K562 (cell line): ENCODE results near the gene NFKBIA. TPM values are rescaled to one million over a fixed set of nuclear protein-coding genes. Genes with fewer than 3 reads are reported as not detected.

ENCODE experiments used
- ATAC-seq: fragments of 200-7000 bp; cut with Tn5 transposase; 3 replicates; pipeline ENCODE4 v1.9.1; 2020; ENCODE audit warnings: moderate library complexity
- BruUV-seq: library from RNA; stranded (reverse); fragments of 400-500 nt; replicated peaks from 2 replicates; lab custom pipeline; 2021; lab: Mats Ljungman, UMichigan
- CTCF ChIA-PET: fragments of 300-600 bp; formaldehyde crosslinking; extraction: SDS; loops from one replicate; lab custom pipeline; 2021; ENCODE audit warnings: low intra/inter-chr PET ratio; lab: Yijun Ruan, JAX
- POLR2A ChIA-PET: fragments of 300-600, 350-650 bp; sonication (Branson Sonifier 250); formaldehyde crosslinking; extraction: SDS; loops from one replicate; lab custom pipeline; 2021; ENCODE audit warnings: antibody characterized with exemption, inconsistent platforms; lab: Yijun Ruan, JAX
- DNase-seq, 4 experiments: peaks; one replicate each; pipeline versions ENCODE4 v3.0.0 to v3.0.0-alpha.2; 2011 to 2018; ENCODE audit warnings: low spot score in 3 of 4, mixed read lengths in 3 of 4; ENCODE audit errors: extremely low read depth in 1 of 4
- FAIRE-seq: peaks from 2 replicates; lab custom pipeline; 2011; peaks lifted over from hg19 to GRCh38; lab: Jason Lieb, UNC
- H2AFZ ChIP-seq: 2 replicates; pipeline ENCODE4 v1.6.0; 2011; ENCODE audit warnings: low read depth, low read length, control low read depth, inconsistent platforms
- H3K27ac ChIP-seq: fragments of 200-600 bp; 3 replicates; pipeline ENCODE4 v1.8.0; 2011; ENCODE audit warnings: low read depth, mild to moderate bottlenecking, control low read depth, inconsistent platforms, low read length, moderate library complexity, mixed read lengths; ENCODE audit errors: extremely low read depth
- H3K27me3 ChIP-seq, 2 experiments: fragments of 300-600 bp in 1 of 2; 2 replicates in 1 of 2; 3 replicates in 1 of 2; pipeline versions ENCODE4 v1.6.0 to v1.8.0; 2011; ENCODE audit warnings: inconsistent platforms in 2 of 2, low read length in 2 of 2, mild to moderate bottlenecking in 1 of 2, mixed read lengths in 1 of 2, moderate library complexity in 1 of 2; ENCODE audit not compliant: control insufficient read depth in 2 of 2, insufficient read depth in 2 of 2
- H3K36me3 ChIP-seq: fragments of 300-600 bp; 3 replicates; pipeline ENCODE4 v1.8.0; 2011; ENCODE audit warnings: mild to moderate bottlenecking, low read length, inconsistent platforms; ENCODE audit not compliant: control insufficient read depth, insufficient read depth
- H3K4me1 ChIP-seq, 2 experiments: fragments of 200-600 bp in 1 of 2; replicated peaks in 1 of 2; 2 replicates in 1 of 2; 3 replicates in 1 of 2; pipeline versions ENCODE4 v1.5.1 to v1.8.0; 2011; ENCODE audit warnings: inconsistent platforms in 2 of 2, low read length in 2 of 2, mild to moderate bottlenecking in 1 of 2, mixed read lengths in 1 of 2, moderate library complexity in 1 of 2; ENCODE audit not compliant: control insufficient read depth in 2 of 2, insufficient read depth in 2 of 2
- H3K4me2 ChIP-seq: 2 replicates; pipeline ENCODE4 v1.6.1; 2011; ENCODE audit warnings: low read length, control low read depth, inconsistent platforms, mixed read lengths; ENCODE audit not compliant: insufficient read depth
- H3K4me3 ChIP-seq: fragments of 200-600 bp; sonication (generic), shearing (Covaris generic); 2 replicates; pipeline ENCODE4 v1.5.1; 2016; ENCODE audit warnings: control low read depth, inconsistent platforms
- H3K79me2 ChIP-seq: fragments of 200-600 bp; 3 replicates; pipeline ENCODE4 v1.8.0; 2011; ENCODE audit warnings: low read length, inconsistent platforms; ENCODE audit not compliant: control insufficient read depth, insufficient read depth
- H3K9ac ChIP-seq, 2 experiments: 2 replicates each; pipeline versions ENCODE4 v1.6.0 to v1.6.1; 2011; ENCODE audit warnings: low read depth in 2 of 2, low read length in 2 of 2, control low read depth in 1 of 2, inconsistent platforms in 1 of 2, mild to moderate bottlenecking in 1 of 2, mixed read lengths in 1 of 2; ENCODE audit not compliant: insufficient read depth in 1 of 2
- H3K9me1 ChIP-seq: one replicate; pipeline ENCODE4 v1.6.0; 2011; ENCODE audit warnings: inconsistent platforms, mild to moderate bottlenecking, low read length, moderate library complexity; ENCODE audit not compliant: control insufficient read depth, insufficient read depth
- H3K9me3 ChIP-seq: replicated peaks from 2 replicates; pipeline ENCODE4 v1.5.1; 2011; ENCODE audit warnings: low read depth, low read length, inconsistent platforms; ENCODE audit not compliant: control insufficient read depth, insufficient read depth
- H4K20me1 ChIP-seq: replicated peaks from 2 replicates; pipeline ENCODE4 v1.6.1; 2011; ENCODE audit warnings: low read length, inconsistent platforms, mixed read lengths; ENCODE audit not compliant: control insufficient read depth, insufficient read depth
- ATF1 ChIP-seq, 2 experiments: fragments of 450-650 bp in 1 of 2; IDR thresholded peaks; 2 replicates each; pipeline ENCODE4 v1.6.1; 2016; ENCODE audit warnings: missing compliant biosample characterization in 1 of 2, missing genetic modification characterization in 1 of 2
- CCAR2 ChIP-seq: fragments of 200-400 bp; formaldehyde crosslinking; IDR thresholded peaks from 2 replicates; pipeline ENCODE4 v1.6.1; 2017; ENCODE audit warnings: mild to moderate bottlenecking, low read depth, low read length
- PRPF4 ChIP-seq: fragments of 200-400 bp; formaldehyde crosslinking; IDR thresholded peaks from one replicate; pipeline ENCODE4 v1.6.1; 2017; ENCODE audit warnings: low read length, low read depth, mild to moderate bottlenecking; ENCODE audit not compliant: insufficient read depth, poor library complexity, severe bottlenecking
- TAL1 ChIP-seq: fragments of 450-650 bp; IDR thresholded peaks from 2 replicates; pipeline ENCODE4 v1.6.1; 2016; ENCODE audit warnings: mild to moderate bottlenecking
- WGBS: fragments of 100-300 bp; shearing (Covaris generic); methylation state at CpG from one replicate; pipeline ENCODE4 v1.1.6; 2016; ENCODE audit warnings: low coverage, mixed read lengths; ENCODE audit not compliant: insufficient coverage; ENCODE audit errors: missing lambda C conversion rate; 5-methylcytosine and 5-hydroxymethylcytosine counted together
- in situ Hi-C: fragments of 300-500 bp; cut with MboI; formaldehyde crosslinking; loops from 4 replicates; pipeline ENCODE4 v1.15.0; 2018; ENCODE audit warnings: inconsistent platforms, mixed read lengths
- intact Hi-C: fragments of 100-400 bp; cut with micrococcal nuclease; formaldehyde crosslinking; loops from 2 replicates; pipeline ENCODE4 v1.14.2; 2022
- polyA plus RNA-seq, 8 experiments: library from polyadenylated mRNA; depleted of rRNA in 4 of 8; stranded (reverse) in 5 of 8; unstranded in 3 of 8; fragments of >200 nt; fragmentation: Nextera tagmentation in 2 of 8; fragmentation: Illumina TruSeq in 1 of 8; extraction: Ambion mirVana in 2 of 8; extraction: Trizol in 1 of 8; gene quantifications; 2 replicates each; pipeline versions ENCODE4 v1.2.1 to v1.2.3, GENCODE V29; 2011 to 2014; ENCODE audit warnings: inconsistent platforms in 1 of 8, missing spikeins in 1 of 8
- total RNA-seq, 7 experiments: library from RNA; depleted of rRNA in 6 of 7; stranded (reverse); fragments of >200 nt in 6 of 7; fragmentation: Illumina TruSeq in 2 of 7; extraction: Trizol in 2 of 7; gene quantifications; 2 replicates each; pipeline versions ENCODE4 v1.2.1 to v1.2.3, GENCODE V29; 2011 to 2021; ENCODE audit warnings: low replicate concordance in 1 of 7
- TF ChIP-seq, protein P1 (sequence below): fragments of 450-650 bp; IDR thresholded peaks from 2 replicates; pipeline ENCODE4 v1.6.1; 2018; ENCODE audit warnings: mild to moderate bottlenecking, low read depth; ENCODE audit not compliant: partially characterized antibody
- TF ChIP-seq, protein P2 (sequence below): fragments of 200-800 bp; sonication (Bioruptor generic); IDR thresholded peaks from 2 replicates; pipeline ENCODE4 v1.6.1; 2017; ENCODE audit warnings: missing genetic modification characterization, missing compliant biosample characterization
- TF ChIP-seq, protein P3 (sequence below): sonication (generic); formaldehyde crosslinking; IDR thresholded peaks from 2 replicates; pipeline ENCODE4 v1.4.0; 2020; ENCODE audit warnings: mild to moderate bottlenecking, missing genetic modification reagents
- TF ChIP-seq, protein P4 (sequence below): sonication (generic); formaldehyde crosslinking; IDR thresholded peaks from 2 replicates; pipeline ENCODE4 v1.8.1; 2023; ENCODE audit warnings: mild to moderate bottlenecking, missing genetic modification reagents

The NFKBIA gene
- total and polyA plus RNA-seq, 9 of the 15 experiments (the other 6 are each of a cell fraction or from before 2014, with no cell fraction given) = 6.9 to 31.8 (median 18.2) TPM

DNA sequence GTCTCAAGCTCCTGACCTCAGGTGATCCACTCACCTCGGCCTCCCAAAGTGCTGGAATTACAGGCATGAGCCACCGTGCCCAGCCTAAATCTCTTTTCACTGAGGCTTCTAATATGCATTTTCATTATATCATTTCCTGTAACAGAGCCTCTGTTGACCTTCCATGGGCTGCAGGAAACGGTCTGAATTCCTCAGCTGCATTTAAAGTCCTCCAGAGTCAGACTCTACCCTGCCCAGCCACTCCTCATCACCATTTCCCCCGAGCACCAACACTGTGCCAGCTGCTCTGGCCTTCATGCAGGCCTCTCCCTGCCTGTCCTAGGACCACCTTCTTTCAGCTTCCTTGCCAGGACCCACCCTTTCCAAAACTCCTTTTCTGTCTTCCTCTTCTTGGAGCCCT lies 9.8 kb upstream of the NFKBIA start (continued):
- TF ChIP-seq, protein P1, sequence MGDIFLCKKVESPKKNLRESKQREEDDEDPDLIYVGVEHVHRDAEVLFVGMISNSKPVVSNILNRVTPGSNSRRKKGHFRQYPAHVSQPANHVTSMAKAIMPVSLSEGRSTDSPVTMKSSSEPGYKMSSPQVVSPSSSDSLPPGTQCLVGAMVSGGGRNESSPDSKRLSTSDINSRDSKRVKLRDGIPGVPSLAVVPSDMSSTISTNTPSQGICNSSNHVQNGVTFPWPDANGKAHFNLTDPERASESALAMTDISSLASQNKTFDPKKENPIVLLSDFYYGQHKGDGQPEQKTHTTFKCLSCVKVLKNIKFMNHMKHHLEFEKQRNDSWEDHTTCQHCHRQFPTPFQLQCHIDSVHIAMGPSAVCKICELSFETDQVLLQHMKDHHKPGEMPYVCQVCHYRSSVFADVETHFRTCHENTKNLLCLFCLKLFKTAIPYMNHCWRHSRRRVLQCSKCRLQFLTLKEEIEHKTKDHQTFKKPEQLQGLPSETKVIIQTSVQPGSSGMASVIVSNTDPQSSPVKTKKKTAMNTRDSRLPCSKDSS = no peak
- no peak for TF ChIP-seq TAL1
- no peak for TF ChIP-seq PRPF4

DNA sequence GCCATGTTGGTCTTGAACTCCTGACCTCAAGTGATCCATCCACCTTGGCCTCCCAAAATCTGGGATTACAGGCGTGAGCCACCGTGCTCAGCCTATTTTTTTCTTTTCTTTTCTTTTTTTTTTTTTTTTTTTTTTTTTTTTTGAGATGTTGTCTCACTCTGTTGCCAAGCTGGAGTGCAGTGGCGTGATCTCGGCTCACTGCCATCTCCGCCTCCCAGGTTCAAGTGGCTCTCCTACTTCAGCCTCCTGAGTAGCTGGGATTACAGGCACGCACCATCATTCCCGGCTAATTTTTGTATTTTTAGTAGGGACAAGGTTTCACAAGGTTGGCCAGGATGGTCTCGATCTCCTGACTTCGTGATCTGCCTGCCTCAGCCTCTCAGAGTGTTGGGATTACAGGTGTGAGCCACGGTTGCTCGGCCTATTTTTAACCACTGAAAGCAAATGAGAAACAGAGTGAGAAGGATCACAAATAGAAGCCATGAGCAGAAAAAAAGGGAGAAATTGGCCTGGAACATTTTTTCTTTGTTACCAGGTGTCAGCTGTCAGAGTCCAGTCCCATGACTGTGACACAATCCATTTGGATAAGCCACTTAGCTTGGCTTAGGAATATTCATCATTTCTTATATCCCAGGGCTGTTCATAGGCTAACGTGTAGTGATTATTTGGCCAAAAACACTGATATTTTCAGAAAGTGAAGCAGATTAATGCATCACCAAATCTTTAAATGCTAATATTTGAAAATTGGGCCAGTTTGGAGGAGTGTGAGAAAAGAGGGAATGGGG lies 7.9 kb upstream of the NFKBIA start:
- Histone ChIP-seq H3K36me3 (no peaks in the 10 kb centered on the region), H3K79me2 (no peaks in the 10 kb centered on the region), H3K4me3 (no peak overlapping the region), H3K27ac (no peak overlapping the region), H4K20me1 (no peaks in the 10 kb centered on the region), H3K4me2 (0 out of 2 replicates have a peak overlapping the region, but pooled peaks have one; percentile 36), H2AFZ (peak overlapping the region; percentile 82), H3K4me1 (no peaks in the 10 kb centered on the region; a peak in 2 of 5 replicates), H3K9ac (no peak overlapping the region), H3K27me3 (no peaks in the 10 kb centered on the region), H3K9me3 (no peaks in the 10 kb centered on the region), H3K9me1 (no peaks in the 10 kb centered on the region)
- no TSS peak for BruUV-seq
- ChIA-PET POLR2A (no interaction called here), CTCF (interaction anchor here (1.2 to 2.5 kb wide), 3 partner anchors 183 to 272 kb away, joined by 6 to 22 read pairs (median 12); no protein-coding TSS in a partner anchor)
- in situ Hi-C loops (loop anchor here (5.0 to 25.0 kb wide), 2 partner anchors 270 to 1075 kb away; no protein-coding TSS in a partner anchor), intact Hi-C loops (loop anchor here (2.0 to 10.0 kb wide), 4 partner anchors 274 to 1078 kb away; partner anchors contain the start of gene SRP54)
- ATAC-seq (no peak), FAIRE-seq (no peak), DNase-seq (no peak)
- 45% methylated on average over 7 of the region's 12 CpGs for WGBS
- TF ChIP-seq ATF1 (CRISPR knock-in tag; IDR thresholded peaks at IDR 0.05) (no peak), ATF1 (tag; IDR thresholded peaks at IDR 0.05) (no peak), CCAR2 (no peak)
- TF ChIP-seq, protein P2, sequence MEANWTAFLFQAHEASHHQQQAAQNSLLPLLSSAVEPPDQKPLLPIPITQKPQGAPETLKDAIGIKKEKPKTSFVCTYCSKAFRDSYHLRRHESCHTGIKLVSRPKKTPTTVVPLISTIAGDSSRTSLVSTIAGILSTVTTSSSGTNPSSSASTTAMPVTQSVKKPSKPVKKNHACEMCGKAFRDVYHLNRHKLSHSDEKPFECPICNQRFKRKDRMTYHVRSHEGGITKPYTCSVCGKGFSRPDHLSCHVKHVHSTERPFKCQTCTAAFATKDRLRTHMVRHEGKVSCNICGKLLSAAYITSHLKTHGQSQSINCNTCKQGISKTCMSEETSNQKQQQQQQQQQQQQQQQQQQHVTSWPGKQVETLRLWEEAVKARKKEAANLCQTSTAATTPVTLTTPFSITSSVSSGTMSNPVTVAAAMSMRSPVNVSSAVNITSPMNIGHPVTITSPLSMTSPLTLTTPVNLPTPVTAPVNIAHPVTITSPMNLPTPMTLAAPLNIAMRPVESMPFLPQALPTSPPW = no peak
- TF ChIP-seq, protein P3, sequence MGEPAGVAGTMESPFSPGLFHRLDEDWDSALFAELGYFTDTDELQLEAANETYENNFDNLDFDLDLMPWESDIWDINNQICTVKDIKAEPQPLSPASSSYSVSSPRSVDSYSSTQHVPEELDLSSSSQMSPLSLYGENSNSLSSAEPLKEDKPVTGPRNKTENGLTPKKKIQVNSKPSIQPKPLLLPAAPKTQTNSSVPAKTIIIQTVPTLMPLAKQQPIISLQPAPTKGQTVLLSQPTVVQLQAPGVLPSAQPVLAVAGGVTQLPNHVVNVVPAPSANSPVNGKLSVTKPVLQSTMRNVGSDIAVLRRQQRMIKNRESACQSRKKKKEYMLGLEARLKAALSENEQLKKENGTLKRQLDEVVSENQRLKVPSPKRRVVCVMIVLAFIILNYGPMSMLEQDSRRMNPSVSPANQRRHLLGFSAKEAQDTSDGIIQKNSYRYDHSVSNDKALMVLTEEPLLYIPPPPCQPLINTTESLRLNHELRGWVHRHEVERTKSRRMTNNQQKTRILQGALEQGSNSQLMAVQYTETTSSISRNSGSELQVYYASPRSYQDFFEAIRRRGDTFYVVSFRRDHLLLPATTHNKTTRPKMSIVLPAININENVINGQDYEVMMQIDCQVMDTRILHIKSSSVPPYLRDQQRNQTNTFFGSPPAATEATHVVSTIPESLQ = no peak
- TF ChIP-seq, protein P4, sequence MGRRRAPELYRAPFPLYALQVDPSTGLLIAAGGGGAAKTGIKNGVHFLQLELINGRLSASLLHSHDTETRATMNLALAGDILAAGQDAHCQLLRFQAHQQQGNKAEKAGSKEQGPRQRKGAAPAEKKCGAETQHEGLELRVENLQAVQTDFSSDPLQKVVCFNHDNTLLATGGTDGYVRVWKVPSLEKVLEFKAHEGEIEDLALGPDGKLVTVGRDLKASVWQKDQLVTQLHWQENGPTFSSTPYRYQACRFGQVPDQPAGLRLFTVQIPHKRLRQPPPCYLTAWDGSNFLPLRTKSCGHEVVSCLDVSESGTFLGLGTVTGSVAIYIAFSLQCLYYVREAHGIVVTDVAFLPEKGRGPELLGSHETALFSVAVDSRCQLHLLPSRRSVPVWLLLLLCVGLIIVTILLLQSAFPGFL = no peak
